Activated naive CD4-positive, alpha-beta T cell treated with anti-CD3 and anti-CD28 coated beads, Interleukin-2, amount 50 U/mL, for 16 hours (primary cell): ENCODE data around the gene KLHDC7A.
"Not testable (repeated sequence)": the region's sequence is repeated elsewhere in the genome, so short reads cannot be mapped to it uniquely, and the experiment has no call there.

Experiments used
- DNase-seq: peaks from one replicate; pipeline ENCODE4 v3.0.0-alpha.2; 2020

Gene KLHDC7A

DNA sequence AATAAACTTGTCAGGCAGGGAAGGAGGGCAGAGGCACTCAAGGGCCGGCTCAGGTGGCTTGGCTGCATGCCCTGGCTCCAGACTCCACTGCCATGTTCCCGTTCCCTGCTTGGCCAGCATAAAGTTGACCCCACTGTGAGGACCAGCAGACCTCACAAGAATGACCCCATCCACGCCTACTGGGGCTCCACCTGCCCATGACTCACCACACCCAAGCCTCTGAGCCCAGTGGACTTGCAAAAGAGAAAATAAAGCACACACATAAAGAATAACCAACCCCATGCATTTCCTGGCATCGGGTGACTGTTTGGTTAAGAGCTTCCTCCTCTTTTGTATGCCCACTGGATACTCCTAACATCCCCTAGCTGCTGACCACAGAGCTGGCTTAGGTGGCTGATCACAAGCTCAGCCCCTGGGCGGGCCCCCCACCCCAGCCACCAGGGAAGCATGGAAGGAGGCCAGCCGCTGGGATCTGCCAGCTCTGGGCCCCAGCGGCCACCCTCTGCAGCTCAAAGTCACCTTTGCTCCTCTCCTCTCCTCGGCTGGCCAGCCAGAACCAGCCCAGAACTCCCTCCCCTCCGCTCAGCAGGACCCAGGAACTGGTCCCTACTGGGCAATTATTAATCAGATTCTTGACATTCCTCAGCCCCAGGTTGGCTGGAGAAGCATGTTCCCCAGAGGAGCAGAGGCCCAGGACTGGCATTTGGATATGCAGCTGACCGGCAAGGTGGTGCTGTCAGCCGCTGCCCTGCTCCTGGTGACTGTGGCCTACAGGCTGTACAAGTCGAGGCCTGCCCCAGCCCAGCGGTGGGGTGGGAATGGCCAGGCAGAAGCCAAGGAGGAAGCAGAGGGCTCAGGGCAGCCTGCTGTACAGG, at the start of gene KLHDC7A:
Gene KLHDC7A (plus strand): TSS at position 616 of the 875 bp plus-strand sequence. CDS start 52 bp downstream, at position 668.
- no peak for DNase-seq

DNA sequence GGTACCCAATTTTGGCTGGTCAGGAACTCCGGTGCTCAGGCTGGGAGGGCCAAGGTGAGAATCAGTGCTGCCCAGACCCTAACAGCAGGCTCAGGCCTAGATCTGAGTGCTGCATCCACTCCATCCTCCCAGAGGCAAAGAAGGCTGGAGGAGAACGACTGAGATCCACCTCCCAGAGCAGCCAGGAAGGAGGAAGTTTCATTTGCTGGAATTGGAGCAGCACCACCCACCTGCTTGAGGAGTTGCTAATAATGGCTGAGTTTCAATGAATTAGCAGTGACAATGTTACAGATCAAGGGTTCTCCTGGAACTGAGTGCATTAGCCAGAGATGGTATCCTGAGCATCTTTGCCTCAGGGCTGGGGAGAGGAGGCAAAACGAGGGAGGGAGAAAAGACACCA, 46.7 kb upstream of the KLHDC7A start:
- no peak for DNase-seq

DNA sequence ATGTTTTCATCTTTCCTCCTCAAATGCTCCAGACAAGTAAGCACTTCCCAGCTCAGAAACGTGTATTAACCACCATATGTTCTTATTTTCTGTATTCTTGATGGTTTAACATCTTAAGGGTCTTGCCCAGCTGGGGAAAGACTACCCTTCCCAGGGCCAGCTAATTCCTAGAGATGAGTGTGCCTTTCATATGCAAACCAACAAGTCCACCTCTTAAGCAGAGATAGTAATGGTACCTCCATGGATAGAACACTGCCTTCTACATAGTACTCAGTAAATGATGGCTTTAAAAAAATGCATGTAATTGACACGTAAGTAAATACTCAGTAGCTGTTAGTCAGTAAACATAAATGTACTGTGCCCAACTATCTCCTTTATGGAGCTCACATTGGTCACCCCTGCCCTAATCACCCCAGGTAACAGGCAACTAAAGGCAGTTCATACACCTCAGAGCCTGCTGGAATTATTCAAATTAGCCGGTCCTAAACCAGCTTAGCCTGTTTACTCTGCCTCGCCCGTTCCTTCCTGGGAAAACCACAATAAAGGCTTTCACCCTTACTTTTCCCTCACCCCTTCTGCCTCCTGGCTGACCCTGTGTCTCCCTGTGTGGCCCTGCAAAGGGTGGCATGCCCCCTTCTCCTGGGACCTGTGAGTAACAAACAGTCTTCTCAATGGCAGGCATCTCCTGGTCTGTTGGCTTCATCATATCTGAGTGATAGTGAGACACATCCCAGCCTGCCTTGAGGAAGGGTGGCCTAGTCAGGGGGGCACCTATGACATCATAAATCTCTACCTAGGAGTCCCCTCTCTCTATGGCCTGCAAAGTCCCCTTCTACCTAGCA, 40.1 kb upstream of the KLHDC7A start:
- DNase-seq, result no peak

DNA sequence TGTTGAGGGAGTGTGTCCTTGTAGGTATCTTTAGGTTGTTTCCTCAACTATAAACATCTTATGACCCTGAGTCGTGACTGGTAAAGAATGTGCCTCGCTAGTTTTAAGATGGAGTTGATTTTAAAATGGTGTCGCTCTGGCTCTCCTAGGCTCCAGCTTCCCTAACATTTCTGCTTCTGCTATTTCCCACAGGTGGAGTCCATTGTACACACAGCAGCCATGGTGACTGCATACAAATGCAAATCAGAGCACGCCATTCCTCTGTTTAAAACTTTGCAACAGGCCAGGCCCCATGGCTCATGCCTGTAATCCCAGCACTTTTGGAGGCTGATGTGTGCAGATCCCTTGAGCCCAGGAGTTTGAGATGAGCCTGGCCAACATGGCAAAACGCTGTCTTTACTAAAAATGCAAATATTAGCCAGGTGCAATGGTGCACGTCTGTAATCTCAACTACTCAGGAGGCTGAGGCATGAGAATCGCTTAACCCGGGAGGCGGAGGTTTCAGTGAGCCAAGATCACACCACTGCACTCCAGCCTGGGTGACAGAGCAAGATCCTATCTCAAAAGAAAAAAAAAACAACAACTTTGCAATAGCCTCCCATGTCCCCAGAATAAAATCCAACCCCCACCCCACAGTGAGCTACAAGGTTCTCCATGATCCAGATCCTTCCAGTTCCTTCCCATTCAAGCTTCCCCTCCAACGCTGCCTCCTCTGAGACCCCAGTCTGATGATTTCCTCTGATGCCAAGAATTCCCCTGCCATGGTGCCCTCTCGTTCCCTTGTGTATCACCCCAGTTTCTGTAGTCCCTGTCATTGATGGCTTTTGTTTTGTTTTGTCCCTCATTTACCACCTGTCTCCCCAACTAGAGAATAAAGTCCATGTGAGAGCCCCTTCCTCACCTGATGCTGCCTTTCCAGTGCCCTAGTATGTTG, 36.9 kb upstream of the KLHDC7A start:
- no peak for DNase-seq

DNA sequence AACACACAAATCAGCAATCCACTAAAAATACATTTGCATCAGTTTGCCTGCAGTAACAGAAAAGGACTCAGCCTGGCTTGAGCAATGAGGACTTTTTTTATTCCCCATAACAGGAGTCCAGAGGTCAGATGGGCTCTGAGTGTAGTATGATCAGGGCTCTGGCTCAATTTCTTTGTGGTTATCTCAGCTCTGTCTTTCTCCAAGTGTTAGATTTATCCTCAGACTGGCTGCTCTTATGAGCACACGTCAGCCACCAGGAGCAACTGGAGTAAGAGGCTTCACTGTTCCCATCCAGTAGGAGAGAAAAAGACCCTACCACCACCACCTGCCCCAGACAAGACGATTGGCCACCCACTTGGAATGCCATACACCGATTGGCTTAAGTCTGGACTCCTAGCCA, 36.2 kb upstream of the KLHDC7A start:
- no peak for DNase-seq

DNA sequence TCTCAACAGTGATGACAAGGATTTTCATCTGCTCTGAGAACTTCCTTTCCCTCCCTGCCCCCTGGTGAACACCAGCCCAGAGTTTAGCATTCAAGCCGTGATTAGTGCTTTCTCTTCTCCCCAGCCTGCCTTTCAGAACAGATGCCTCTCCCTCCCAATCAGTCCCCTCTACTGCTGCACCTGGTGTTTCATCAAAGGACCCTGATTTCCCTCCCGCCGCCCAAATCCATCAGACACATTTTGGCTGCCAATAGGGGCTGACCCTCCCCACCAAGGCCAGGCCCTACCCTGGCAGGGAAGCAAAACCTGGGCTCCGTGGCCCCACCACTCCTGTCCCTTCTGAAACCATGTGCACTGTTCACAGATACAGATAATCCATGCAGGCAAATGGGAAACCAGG, 34.0 kb upstream of the KLHDC7A start:
- no peak for DNase-seq

DNA sequence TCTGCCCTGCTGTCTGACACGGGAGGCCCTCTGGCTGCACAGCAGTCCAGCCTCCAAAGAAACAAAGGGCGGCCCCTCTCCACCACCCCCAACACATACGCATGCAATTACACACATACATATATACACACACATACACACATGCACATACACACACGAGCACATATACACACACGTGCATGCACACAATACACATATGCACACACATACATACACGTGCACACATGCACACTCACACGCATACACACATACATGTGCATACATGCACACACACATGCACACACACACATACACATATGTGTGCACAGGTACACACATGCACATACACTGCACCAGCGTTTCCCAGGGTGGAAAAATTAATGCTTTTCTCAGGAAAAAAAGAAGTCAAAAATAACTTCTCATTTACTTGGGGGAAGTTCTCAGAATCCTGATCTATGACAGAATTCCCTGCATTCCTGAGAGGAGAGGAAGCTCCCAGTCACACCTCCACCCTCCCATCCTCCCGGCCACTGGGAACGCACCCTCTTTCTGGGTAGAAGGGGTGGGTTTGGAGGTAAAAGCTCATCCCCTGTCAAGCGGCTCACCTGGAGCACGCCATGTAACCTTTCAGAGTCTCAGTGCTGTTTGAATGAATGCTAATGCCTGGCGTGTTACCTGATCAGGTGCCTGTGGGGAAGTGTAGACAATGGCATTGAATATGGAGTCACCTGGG, 33.1 kb upstream of the KLHDC7A start:
- DNase-seq, result no peak

DNA sequence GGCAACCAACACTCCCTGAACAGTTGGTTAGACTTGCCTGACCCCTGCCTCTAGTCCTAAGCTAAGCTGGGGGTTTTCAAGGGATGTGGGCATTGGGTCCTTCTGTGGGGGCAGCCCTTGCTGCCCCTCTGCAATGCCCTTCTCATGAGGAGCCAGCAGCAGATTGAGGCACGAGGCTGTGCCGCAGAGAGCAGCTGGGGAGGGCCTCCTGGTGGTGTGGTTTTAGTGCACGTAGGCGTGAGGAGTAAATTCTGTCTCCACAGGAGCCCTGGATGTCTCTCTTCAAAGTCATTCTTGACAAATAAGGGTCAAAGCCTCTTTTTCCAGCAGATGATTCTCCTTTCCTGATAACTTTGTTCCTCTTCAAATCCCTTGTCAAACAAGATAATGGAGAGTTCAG, 31.8 kb upstream of the KLHDC7A start:
- no peak for DNase-seq

DNA sequence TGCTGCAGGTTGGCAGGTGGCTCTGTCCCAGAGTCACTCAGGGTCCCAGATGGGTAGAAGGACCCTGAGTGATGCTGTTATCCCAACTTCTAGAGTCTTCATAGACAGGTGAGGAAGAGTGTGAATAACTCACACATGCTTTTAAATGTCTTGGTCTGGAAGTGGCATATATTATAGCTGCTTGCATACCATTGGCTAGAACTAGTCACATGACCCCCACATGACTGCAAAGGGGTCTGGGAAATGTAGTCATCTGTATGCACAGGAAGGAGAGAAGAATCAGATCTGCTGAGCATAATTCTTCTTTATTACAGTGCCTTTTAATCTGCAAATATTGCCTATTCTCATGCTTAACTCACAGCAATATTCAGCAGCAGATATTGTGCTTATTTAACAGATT, 28.2 kb upstream of the KLHDC7A start:
- no peak for DNase-seq

DNA sequence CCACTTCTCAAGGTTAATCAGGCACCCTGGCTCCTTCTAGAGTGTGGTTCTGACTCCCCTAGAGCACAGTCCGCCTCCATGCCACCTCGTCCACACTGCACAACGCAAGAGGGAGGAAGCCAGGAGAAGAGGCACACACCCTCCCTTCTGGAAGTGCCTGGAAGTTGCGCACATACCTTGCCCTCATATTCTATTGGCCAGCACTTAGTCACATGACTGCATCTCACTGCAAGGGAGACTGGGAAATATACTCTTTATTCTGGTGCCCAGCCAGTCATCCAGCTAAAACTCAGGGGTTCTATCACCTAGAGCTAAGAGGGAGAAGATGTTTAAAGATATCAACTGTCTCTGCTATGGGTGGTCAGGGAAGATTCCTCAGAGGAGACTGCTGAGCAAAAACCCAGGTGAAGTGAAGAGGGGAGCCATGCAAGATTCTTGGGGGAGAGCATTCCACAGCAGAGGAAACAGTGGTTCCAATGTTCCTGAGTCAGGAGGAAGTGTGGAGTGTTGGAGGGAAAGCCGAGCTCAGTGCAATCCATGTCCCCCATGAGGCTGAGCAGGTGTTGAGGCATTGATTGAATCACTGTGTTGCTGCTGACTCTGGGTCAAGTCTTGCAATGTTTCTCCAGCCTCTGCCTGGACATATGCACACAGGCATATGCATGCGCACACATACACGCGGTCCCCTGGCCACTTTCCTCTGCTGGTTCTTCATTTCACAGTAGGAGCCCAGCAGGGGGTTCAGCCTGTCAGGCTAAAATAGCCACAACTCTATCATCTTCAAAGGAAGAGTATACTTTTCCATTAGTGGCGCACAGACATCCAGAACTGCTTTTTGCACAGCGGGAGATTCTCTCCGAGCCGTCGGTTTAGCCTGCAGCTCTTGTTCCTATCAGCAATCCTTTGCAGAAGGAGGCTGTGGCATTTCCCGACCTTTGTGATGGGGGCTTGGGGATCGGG, 22.3 kb upstream of the KLHDC7A start:
- no peak for DNase-seq

DNA sequence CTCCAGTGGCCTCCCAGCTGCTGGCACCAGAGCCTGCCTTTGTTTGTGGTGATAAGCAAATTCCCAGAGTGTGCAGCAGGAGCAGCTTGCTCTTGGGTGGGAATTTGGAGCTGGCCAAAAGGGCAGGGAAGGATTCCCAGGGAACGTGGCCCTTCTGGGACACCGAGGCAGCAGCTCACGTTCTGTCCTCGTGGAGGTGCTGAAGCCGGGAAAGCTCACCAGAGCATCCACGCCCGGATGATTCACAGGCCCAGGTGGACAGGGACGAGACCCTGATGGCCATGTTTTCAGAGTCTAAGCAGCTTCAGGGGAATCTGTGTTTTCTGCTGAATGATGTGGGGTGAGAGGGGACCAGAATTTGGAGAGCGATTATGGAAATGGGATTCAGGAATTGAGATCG, 19.1 kb upstream of the KLHDC7A start:
- DNase-seq, result no peak

DNA sequence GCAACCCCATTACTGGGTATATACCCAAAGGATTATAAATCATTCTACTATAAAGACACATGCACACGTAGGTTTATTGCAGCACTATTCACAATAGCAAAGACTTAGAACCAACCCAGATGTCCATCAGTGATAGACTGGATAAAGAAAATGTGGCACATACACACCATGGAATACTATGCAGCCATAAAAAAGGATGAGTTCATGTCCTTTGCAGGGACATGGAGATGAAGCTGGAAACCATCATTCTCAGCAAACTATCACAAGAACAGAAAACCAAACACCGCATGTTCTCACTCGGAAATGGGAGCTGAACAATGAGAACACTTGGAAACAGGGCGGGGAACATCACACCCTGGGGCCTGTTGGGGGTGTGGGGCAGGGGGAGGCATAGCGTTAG, 18.2 kb upstream of the KLHDC7A start:
- DNase-seq, result not testable (repeated sequence)

DNA sequence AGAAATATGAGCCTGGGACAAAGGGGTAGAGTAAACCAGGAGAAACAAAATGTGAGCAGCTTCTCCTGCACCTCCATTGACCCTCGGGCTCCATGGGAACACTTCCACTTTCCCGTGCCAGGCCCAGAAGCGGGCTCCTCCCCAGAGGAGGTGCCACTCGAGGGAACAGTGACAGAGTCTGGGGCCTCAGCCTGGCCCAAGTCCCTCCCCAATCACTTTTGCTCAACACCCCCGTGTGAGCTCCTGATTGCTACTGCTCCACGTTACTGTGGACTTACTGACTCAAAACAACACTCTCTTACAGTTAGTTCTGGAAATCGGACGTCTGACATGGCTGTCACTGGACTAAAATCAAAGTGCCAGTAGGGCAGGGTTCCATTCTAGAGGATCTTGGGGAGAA, 17.7 kb upstream of the KLHDC7A start:
- no peak for DNase-seq

DNA sequence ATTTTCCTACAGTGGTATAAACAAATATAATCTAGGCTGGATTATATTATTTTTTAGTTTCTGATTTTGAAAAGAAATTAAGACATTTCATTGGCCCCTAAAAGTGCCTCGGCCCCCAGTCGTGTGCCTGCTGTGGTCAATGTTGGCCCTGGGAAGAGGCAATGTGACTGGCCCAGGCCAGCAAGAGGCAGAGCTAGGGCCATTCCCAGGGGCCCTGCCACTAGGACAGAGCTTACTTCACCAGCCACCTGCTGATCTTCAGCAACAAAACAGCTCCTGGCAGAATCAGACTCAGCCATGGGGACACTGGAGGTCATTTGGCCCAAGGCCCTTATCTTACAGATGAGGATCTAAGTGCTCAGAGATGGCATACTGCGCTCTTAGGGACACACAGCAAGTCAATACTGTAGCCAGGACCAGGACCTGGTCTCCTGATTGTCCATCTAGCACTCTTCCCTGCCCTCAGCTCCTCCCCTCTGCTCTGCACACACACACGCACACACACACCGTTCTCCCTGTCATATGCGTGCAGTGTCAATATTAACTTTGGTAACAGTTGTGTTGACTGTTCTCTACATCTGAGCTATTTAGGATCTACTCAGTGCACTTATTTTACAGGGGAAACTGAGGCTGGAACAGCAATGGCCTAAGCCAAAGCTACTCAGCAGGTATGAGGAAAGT, 16.6 kb upstream of the KLHDC7A start:
- no peak for DNase-seq

DNA sequence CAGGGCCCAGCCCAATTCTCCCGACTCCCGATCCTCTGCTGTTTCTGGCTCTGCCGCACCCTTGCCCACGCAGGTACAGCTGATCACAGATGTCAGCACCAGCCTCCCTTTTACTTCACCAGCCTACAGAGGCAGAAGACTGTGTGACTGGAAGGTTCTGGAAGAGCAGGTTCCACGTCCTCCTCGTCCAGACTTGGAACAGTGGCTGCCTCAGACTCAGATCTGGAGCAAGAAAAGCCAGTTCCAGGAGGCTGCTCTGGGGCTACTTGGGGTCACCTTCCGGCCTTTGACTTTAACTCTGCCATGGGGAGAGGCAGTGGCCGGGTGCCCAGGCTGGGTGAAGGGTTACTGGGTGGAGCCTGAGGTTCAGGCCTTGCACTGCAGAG, 16.1 kb upstream of the KLHDC7A start:
- no peak for DNase-seq

DNA sequence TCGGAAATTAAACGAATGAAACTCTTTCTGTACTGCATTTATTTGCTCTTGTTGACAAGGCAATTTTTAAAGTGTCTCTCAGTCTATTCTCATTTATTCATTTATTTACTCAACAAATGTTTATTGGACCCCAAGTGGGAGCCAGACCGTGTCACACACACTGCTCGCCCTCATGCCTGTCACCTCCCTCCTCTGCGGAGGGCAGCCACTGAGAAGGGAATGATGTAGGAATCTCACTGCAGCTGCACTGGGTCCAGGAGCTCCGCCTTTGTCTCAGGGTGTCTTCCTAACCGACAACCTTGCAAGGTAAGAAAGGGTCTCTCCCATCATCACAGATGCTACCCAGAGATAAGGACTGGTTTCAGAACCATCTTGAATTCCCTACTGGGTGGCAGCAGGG, 14.1 kb upstream of the KLHDC7A start:
- DNase-seq, result no peak

DNA sequence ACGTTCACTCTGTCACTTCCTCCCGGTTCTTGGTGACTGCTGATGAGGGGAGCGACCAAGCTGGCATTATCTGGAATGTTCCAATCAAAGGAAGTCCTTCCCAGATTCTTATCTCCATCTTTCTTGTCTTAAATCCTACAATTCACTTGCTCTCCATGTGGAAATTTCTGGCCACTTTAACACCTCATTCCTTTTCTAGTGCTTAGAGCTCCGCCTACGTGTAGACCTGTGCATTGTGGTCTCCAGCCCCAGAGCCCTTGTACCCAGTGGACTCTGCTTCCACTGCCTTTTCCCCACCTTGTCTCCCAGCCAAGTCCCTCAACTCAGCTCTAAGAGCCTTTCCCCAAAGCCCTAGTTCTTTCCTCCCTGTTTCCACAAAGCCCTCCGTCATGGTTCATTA, 12.2 kb upstream of the KLHDC7A start:
- DNase-seq, result no peak

DNA sequence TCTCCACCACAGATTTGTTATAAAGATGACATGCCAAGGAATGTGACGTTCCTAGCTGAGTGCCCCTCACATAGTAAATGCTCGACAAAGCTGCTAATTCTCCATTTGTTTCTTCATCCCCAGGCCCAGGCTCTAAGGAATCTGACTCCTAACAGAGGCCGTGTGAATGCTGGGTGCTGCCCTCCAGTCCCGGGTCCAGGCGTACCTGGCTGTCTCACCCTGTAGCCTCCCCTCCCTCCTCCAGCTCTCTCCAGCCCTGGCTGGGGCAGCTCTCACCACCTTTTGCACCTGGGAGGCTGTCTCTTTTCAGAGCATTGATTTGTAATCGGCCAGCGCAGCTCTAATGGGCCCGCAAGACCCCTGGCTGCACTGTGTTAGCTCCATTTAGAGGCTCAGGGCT, 11.2 kb upstream of the KLHDC7A start:
- no peak for DNase-seq

DNA sequence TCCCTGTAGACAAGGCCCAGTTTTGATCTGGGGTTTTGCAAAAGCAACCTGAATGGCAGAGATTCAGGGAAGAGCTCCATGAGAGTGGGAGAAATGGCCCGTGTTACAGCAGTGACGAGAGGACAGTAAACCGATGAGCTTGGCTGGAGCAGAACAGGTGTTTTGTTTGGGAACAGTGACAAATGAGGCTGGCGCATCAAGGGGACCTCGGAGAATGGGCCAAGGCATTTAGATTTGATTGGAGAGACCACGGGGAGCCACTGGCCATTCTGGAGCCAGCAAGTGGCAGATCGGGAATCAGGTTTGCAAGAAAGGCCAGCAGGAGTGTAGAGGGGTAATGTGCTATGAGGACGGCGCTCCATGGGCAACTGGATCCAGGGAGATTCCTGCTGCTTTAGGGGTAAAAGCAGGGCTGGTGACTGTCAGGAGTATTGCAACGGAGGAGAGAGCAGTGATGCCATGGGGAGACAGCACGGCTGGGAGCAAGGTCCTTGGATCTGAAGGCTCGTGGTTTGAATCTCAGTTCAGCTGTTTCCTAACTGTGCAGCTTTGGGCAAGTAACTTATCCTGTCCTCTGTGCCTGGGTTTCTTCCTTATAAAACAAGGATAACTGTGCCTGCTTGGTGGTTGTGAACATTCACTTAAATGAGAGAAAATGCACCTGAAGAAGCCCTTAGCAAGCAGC, 9.9 kb upstream of the KLHDC7A start:
- no peak for DNase-seq
